IPS-NIHi7 (cell line): Measurements from ENCODE around the gene MAPKBP1.
A peak's percentile ranks its signal among the peaks of the same experiment; 100 is the strongest.
"Not testable (repeated sequence)": the region's sequence is repeated elsewhere in the genome, so short reads cannot be mapped to it uniquely, and the experiment has no call there.

ENCODE experiments used
- DNase-seq: peaks from one replicate; pipeline ENCODE4 v3.0.0; 2012; ENCODE audit warnings: mixed read lengths; ENCODE audit errors: extremely low spot score

Gene MAPKBP1

GRCh38 chr15:41774062-41774881 lies at the start of gene MAPKBP1:
MAPKBP1 (plus strand) TSS chr15:41774484; CDS start chr15:41775276, 792 bp downstream.
- DNase-seq, result peak; percentile 97

GRCh38 chr15:41727143-41727542 lies 47.1 kb upstream of the MAPKBP1 start:
- no peak for DNase-seq

GRCh38 chr15:41728061-41728460 lies 46.2 kb upstream of the MAPKBP1 start:
- not testable (repeated sequence) for DNase-seq

GRCh38 chr15:41730543-41730942 lies 43.7 kb upstream of the MAPKBP1 start:
- DNase-seq, result no peak

- no peak for DNase-seq
Observed at GRCh38 chr15:41732483-41732882, 41.8 kb upstream of the MAPKBP1 start.

- DNase-seq, result no peak
Observed at GRCh38 chr15:41734079-41734478, 40.2 kb upstream of the MAPKBP1 start.

GRCh38 chr15:41735046-41735445 lies 39.2 kb upstream of the MAPKBP1 start:
- no peak for DNase-seq

GRCh38 chr15:41735492-41735891 lies 38.8 kb upstream of the MAPKBP1 start:
- not testable (repeated sequence) for DNase-seq

GRCh38 chr15:41746802-41747201 lies 27.5 kb upstream of the MAPKBP1 start:
- DNase-seq, result no peak

- no peak for DNase-seq
Observed at GRCh38 chr15:41756198-41756597, 18.1 kb upstream of the MAPKBP1 start.

GRCh38 chr15:41772720-41773331 lies 1.5 kb upstream of the MAPKBP1 start:
- peak; percentile 72 for DNase-seq

- no peak for DNase-seq
Observed at GRCh38 chr15:41773332-41773728, 954 bp upstream of the MAPKBP1 start.

- DNase-seq, result no peak
Observed at GRCh38 chr15:41773729-41774061, 589 bp upstream of the MAPKBP1 start.

- DNase-seq, result no peak
Observed at GRCh38 chr15:41774882-41775417, 666 bp downstream of the MAPKBP1 start.

- no peak for DNase-seq
Observed at GRCh38 chr15:41775651-41776050, 1.4 kb downstream of the MAPKBP1 start.

GRCh38 chr15:41777421-41777973 lies 3.2 kb downstream of the MAPKBP1 start:
- no peak for DNase-seq

- no peak for DNase-seq
Observed at GRCh38 chr15:41778521-41778920, 4.2 kb downstream of the MAPKBP1 start.

GRCh38 chr15:41779662-41780157 lies 5.4 kb downstream of the MAPKBP1 start:
- DNase-seq, result no peak

- no peak for DNase-seq
Observed at GRCh38 chr15:41780266-41780665, 6.0 kb downstream of the MAPKBP1 start.

- DNase-seq, result no peak
Observed at GRCh38 chr15:41780727-41781126, 6.4 kb downstream of the MAPKBP1 start.

GRCh38 chr15:41782371-41783282 lies 8.3 kb downstream of the MAPKBP1 start:
- no peak for DNase-seq

- no peak for DNase-seq
Observed at GRCh38 chr15:41783296-41783695, 9.0 kb downstream of the MAPKBP1 start.
